Activated CD4-positive, alpha-beta T cell treated with anti-CD3 and anti-CD28 coated beads, Interleukin-2, amount 50 U/mL, for 16 hours (primary cell): ENCODE measurements around the gene ZNF25.
"Not testable (repeated sequence)": the region's sequence is repeated elsewhere in the genome, so short reads cannot be mapped to it uniquely, and the experiment has no call there.

Experiments used
- DNase-seq: peaks from one replicate; pipeline ENCODE4 v3.0.0-alpha.2; 2020

The ZNF25 gene

GRCh38 chr10:37937864-37938263 lies 38.6 kb downstream of the ZNF25 start:
- DNase-seq: no peak

- no peak for DNase-seq
Observed at GRCh38 chr10:37934791-37935190, 41.7 kb downstream of the ZNF25 start.

- DNase-seq: no peak
Observed at GRCh38 chr10:37930423-37930822, 46.0 kb downstream of the ZNF25 start.

GRCh38 chr10:37908165-37908564 lies 68.3 kb downstream of the ZNF25 start:
- DNase-seq: not testable (repeated sequence)

- no peak for DNase-seq
Observed at GRCh38 chr10:37906382-37906781, 70.1 kb downstream of the ZNF25 start.
